Measurements from ENCODE around the gene TANK. TPM values are rescaled to one million over a fixed set of nuclear protein-coding genes. Genes with fewer than 3 reads are reported as not detected.

The TANK gene
- total and polyA plus RNA-seq, 2 donors (not counting 1 experiment from before 2014, with no cell fraction given), result 96.4 to 104 TPM

DNA sequence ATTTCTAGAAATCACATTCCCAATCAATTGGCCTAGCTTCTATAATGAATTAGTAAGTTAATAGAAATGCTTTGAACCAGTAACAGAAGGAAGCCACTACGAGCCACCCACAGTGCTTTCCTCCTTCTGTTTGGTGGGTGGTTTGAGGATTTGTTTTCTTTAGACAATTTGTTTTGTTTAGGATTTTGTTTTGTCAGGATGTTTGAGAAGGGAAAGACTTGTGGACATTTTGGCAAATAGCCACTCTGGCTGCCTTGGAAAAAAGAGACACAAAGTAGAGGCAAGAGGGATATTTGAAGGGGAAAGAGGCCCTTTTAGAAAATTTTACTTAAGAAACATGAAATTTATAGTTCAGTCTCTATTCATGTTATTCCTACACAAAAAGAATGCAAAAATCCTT, 47.7 kb downstream of the TANK start:
- no peaks in the 10 kb centered on the region for H4K20me1 ChIP-seq (ENCODE audit: control insufficient read depth, extremely low read depth, insufficient read depth, low read length)
- peaks cover 3% of the 10 kb centered on the region for H3K4me1 ChIP-seq (ENCODE audit: control insufficient read depth, extremely low read depth, insufficient read depth, low read length)
- DNase-seq (ENCODE audit: low read depth in 2 of 2), result peak in 1 of 2 donors; percentile 17
- TF ChIP-seq EZH2 (IDR thresholded peaks at IDR 0.05; ENCODE audit: low read length, missing control alignments) (no peak), CTCF (conservative IDR thresholded peaks at IDR 0.05 in 1 of 2, IDR thresholded peaks at IDR 0.05 in 1 of 2; ENCODE audit: low read depth in 1 of 2, low read length in 2 of 2) (no peak)
- H2AFZ ChIP-seq (ENCODE audit: low read length), result no peak overlapping the region
- no peak overlapping the region for H3K4me3 ChIP-seq (replicated peaks in 1 of 4; ENCODE audit: control extremely low read depth in 1 of 4, insufficient read depth in 1 of 4, low read depth in 3 of 4, low read length in 4 of 4)
- no peak overlapping the region for H3K4me2 ChIP-seq (ENCODE audit: extremely low read depth, insufficient read depth, low read length)
- no peak overlapping the region for H3K27ac ChIP-seq (ENCODE audit: insufficient read depth, low read length)
- no peaks in the 10 kb centered on the region for H3K79me2 ChIP-seq (ENCODE audit: control insufficient read depth, insufficient read depth, low read length)
- H3K36me3 ChIP-seq (ENCODE audit: control insufficient read depth, insufficient read depth, low read length), result peaks cover 2% of the 10 kb centered on the region
- H3K27me3 ChIP-seq (ENCODE audit: control insufficient read depth, insufficient read depth, low read length), result no peaks in the 10 kb centered on the region
- H3K9me3 ChIP-seq (ENCODE audit: control insufficient read depth, insufficient read depth, low read depth, low read length), result no peaks in the 10 kb centered on the region
- no peak overlapping the region for H3K9ac ChIP-seq (ENCODE audit: insufficient read depth, low read length)

GRCh38 chr2:161208527-161209139, 48.4 kb downstream of the TANK start:
- TF ChIP-seq EZH2 (IDR thresholded peaks at IDR 0.05; ENCODE audit: low read length, missing control alignments), result no peak
- no peak for TF ChIP-seq CTCF (conservative IDR thresholded peaks at IDR 0.05 in 1 of 2, IDR thresholded peaks at IDR 0.05 in 1 of 2; ENCODE audit: low read depth in 1 of 2, low read length in 2 of 2)
- H3K4me2 ChIP-seq (ENCODE audit: extremely low read depth, insufficient read depth, low read length), result no peak overlapping the region
- peak; percentile 74 to 81 for DNase-seq (ENCODE audit: low read depth in 2 of 2)

DNA sequence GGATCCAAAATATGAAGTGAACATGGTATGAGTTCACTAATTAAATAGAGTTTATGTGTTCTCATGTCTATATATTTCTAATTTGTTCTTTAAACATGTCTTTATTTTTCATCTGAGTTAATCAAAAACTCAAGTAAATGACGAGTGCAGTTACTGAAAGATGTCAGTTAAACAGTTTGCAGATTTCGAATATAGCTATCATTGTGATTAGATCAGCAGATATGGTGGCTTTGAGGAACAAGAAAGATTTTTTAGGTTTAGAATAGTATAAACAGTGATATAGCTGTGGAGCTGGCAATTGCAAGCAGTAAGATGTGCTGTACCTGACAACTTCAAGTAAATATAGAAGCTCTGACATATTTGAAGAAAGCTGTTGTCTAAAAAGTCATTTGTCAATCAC, 49.7 kb downstream of the TANK start:
- Histone ChIP-seq H2AFZ (ENCODE audit: low read length) (no peak overlapping the region), H3K4me1 (ENCODE audit: control insufficient read depth, extremely low read depth, insufficient read depth, low read length) (peaks cover 3% of the 10 kb centered on the region), H3K4me3 (replicated peaks in 1 of 4; ENCODE audit: control extremely low read depth in 1 of 4, insufficient read depth in 1 of 4, low read depth in 3 of 4, low read length in 4 of 4) (no peak overlapping the region), H3K27ac (ENCODE audit: insufficient read depth, low read length) (no peak overlapping the region), H3K4me2 (ENCODE audit: extremely low read depth, insufficient read depth, low read length) (no peak overlapping the region), H3K79me2 (ENCODE audit: control insufficient read depth, insufficient read depth, low read length) (no peaks in the 10 kb centered on the region), H3K36me3 (ENCODE audit: control insufficient read depth, insufficient read depth, low read length) (peaks cover 2% of the 10 kb centered on the region), H3K9ac (ENCODE audit: insufficient read depth, low read length) (no peak overlapping the region), H3K9me3 (ENCODE audit: control insufficient read depth, insufficient read depth, low read depth, low read length) (no peaks in the 10 kb centered on the region), H4K20me1 (ENCODE audit: control insufficient read depth, extremely low read depth, insufficient read depth, low read length) (no peaks in the 10 kb centered on the region), H3K27me3 (ENCODE audit: control insufficient read depth, insufficient read depth, low read length) (no peaks in the 10 kb centered on the region)
- TF ChIP-seq EZH2 (IDR thresholded peaks at IDR 0.05; ENCODE audit: low read length, missing control alignments) (no peak), CTCF (conservative IDR thresholded peaks at IDR 0.05 in 1 of 2, IDR thresholded peaks at IDR 0.05 in 1 of 2; ENCODE audit: low read depth in 1 of 2, low read length in 2 of 2) (no peak)
- DNase-seq (ENCODE audit: low read depth in 2 of 2), result no peak

More at GRCh38 chr2:161208527-161209139, 48.4 kb downstream of the TANK start:
- H2AFZ ChIP-seq (ENCODE audit: low read length), result no peak overlapping the region
- peaks cover 2% of the 10 kb centered on the region for H3K36me3 ChIP-seq (ENCODE audit: control insufficient read depth, insufficient read depth, low read length)
- H3K79me2 ChIP-seq (ENCODE audit: control insufficient read depth, insufficient read depth, low read length), result no peaks in the 10 kb centered on the region
- H3K4me1 ChIP-seq (ENCODE audit: control insufficient read depth, extremely low read depth, insufficient read depth, low read length), result peaks cover 3% of the 10 kb centered on the region
- H3K27me3 ChIP-seq (ENCODE audit: control insufficient read depth, insufficient read depth, low read length), result no peaks in the 10 kb centered on the region
- no peaks in the 10 kb centered on the region for H4K20me1 ChIP-seq (ENCODE audit: control insufficient read depth, extremely low read depth, insufficient read depth, low read length)
- no peak overlapping the region for H3K4me3 ChIP-seq (replicated peaks in 1 of 4; ENCODE audit: control extremely low read depth in 1 of 4, insufficient read depth in 1 of 4, low read depth in 3 of 4, low read length in 4 of 4)
- H3K9me3 ChIP-seq (ENCODE audit: control insufficient read depth, insufficient read depth, low read depth, low read length), result no peaks in the 10 kb centered on the region
- no peak overlapping the region for H3K9ac ChIP-seq (ENCODE audit: insufficient read depth, low read length)
- no peak overlapping the region for H3K27ac ChIP-seq (ENCODE audit: insufficient read depth, low read length)

Measured in fibroblast of lung (primary cell).